ENCODE data around the gene TGM5.

TGM5 gene

DNA sequence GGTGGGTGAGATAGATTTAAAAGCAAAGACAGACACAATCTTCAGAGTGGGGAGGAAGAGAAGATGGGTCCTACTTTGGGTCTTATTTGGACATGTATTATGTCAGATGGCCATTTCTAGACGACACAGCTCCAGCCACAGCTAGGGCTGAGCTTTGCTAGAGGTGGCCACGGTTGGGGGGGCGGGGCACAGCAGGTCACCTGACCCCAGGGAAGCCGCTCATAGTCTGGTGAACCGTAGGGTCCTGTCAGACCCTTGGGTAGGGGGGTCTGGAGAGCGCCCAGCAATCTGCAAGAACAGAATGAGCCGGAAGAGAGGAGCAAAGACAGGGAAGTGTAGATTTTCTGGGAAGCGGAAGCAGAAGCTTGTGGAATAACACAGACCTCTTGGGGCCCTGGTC is 52.6 kb downstream of the TGM5 start:
- Histone ChIP-seq H4K20me1 (ENCODE audit: low read depth, low read length) (no peaks in the 10 kb centered on the region), H3K27ac (ENCODE audit: low read depth, low read length) (no peak overlapping the region), H3K4me3 (ENCODE audit: insufficient read depth, low read length, poor library complexity, severe bottlenecking) (no peak overlapping the region), H3K36me3 (ENCODE audit: low read length) (no peaks in the 10 kb centered on the region), H3K4me2 (ENCODE audit: low read depth, low read length, poor library complexity, severe bottlenecking) (no peak overlapping the region), H3K9me2 (replicated peaks; ENCODE audit: insufficient read depth, low read length) (no peaks in the 10 kb centered on the region), H3K9ac (ENCODE audit: low read length) (no peak overlapping the region), H2AFZ (ENCODE audit: low read depth, low read length, severe bottlenecking) (no peak overlapping the region), H3K27me3 (ENCODE audit: low read length) (no peaks in the 10 kb centered on the region), H3K79me2 (ENCODE audit: insufficient read depth, low read length) (no peaks in the 10 kb centered on the region), H3F3A (ENCODE audit: insufficient read depth) (no peaks in the 10 kb centered on the region), H3K9me3 (ENCODE audit: insufficient read depth, low read length) (no peaks in the 10 kb centered on the region)
- TF ChIP-seq, protein P1, sequence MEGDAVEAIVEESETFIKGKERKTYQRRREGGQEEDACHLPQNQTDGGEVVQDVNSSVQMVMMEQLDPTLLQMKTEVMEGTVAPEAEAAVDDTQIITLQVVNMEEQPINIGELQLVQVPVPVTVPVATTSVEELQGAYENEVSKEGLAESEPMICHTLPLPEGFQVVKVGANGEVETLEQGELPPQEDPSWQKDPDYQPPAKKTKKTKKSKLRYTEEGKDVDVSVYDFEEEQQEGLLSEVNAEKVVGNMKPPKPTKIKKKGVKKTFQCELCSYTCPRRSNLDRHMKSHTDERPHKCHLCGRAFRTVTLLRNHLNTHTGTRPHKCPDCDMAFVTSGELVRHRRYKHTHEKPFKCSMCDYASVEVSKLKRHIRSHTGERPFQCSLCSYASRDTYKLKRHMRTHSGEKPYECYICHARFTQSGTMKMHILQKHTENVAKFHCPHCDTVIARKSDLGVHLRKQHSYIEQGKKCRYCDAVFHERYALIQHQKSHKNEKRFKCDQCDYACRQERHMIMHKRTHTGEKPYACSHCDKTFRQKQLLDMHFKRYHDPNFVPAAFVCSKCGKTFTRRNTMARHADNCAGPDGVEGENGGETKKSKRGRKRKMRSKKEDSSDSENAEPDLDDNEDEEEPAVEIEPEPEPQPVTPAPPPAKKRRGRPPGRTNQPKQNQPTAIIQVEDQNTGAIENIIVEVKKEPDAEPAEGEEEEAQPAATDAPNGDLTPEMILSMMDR (IDR thresholded peaks at IDR 0.05; ENCODE audit: insufficient read depth, low read length, poor library complexity, severe bottlenecking) = no peak
- TF ChIP-seq EZH2phosphoT487 (conservative IDR thresholded peaks at IDR 0.05; ENCODE audit: low read length) = no peak

DNA sequence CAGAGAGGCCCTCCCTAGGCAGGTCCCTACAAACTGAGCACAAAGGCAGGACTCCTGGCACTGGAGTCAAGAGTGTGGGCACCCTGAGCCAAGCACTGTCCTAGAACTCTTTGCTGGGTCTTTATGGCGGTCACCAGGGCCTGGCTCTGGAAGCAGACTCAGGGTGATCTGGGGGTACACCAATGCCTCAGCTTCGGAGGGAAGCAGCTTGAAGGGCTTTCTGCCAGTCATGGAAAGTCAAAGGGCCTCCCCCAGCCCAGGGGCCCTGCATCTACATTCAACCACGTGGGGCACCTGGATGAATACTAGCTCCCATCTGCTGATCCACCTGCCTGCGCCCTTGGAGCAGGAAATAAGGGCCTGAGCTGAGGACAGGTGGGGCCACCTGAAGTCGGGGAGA is 53.3 kb downstream of the TGM5 start:
- Histone ChIP-seq H3K9ac (ENCODE audit: low read length) (no peak overlapping the region), H3K27me3 (ENCODE audit: low read length) (no peaks in the 10 kb centered on the region), H3K9me2 (replicated peaks; ENCODE audit: insufficient read depth, low read length) (no peaks in the 10 kb centered on the region), H3K4me3 (ENCODE audit: insufficient read depth, low read length, poor library complexity, severe bottlenecking) (no peak overlapping the region), H3K79me2 (ENCODE audit: insufficient read depth, low read length) (no peaks in the 10 kb centered on the region), H3K4me2 (ENCODE audit: low read depth, low read length, poor library complexity, severe bottlenecking) (no peak overlapping the region), H4K20me1 (ENCODE audit: low read depth, low read length) (no peaks in the 10 kb centered on the region), H3F3A (ENCODE audit: insufficient read depth) (no peaks in the 10 kb centered on the region), H3K9me3 (ENCODE audit: insufficient read depth, low read length) (no peaks in the 10 kb centered on the region), H3K27ac (ENCODE audit: low read depth, low read length) (no peak overlapping the region), H2AFZ (ENCODE audit: low read depth, low read length, severe bottlenecking) (no peak overlapping the region), H3K36me3 (ENCODE audit: low read length) (no peaks in the 10 kb centered on the region)
- TF ChIP-seq, protein P1 (IDR thresholded peaks at IDR 0.05; ENCODE audit: insufficient read depth, low read length, poor library complexity, severe bottlenecking) = no peak
- no peak for TF ChIP-seq EZH2phosphoT487 (conservative IDR thresholded peaks at IDR 0.05; ENCODE audit: low read length)

DNA sequence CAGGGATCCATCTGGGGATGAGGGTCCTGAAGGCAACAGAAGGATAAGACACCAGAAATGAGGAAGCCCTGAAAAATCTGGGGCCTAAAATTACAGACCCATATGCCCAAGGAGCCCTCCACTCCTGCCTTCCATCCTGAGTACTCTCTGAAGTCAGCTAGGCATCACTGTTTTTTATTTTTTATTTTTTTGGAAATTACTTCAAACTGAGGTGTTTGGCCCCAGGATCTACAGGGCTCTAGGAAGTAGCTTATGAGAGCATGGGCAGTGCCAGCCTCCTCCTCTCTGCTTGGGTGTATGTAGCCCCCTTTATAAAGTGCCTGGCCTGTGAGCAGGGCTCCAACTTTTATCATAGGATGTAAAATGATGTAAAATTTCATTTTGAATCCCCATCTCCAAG is 53.8 kb downstream of the TGM5 start:
- H3K4me3 ChIP-seq (ENCODE audit: insufficient read depth, low read length, poor library complexity, severe bottlenecking) = no peak overlapping the region
- no peaks in the 10 kb centered on the region for H3F3A ChIP-seq (ENCODE audit: insufficient read depth)
- H3K4me2 ChIP-seq (ENCODE audit: low read depth, low read length, poor library complexity, severe bottlenecking) = no peak overlapping the region
- no peaks in the 10 kb centered on the region for H3K79me2 ChIP-seq (ENCODE audit: insufficient read depth, low read length)
- no peak overlapping the region for H3K27ac ChIP-seq (ENCODE audit: low read depth, low read length)
- no peaks in the 10 kb centered on the region for H4K20me1 ChIP-seq (ENCODE audit: low read depth, low read length)
- H3K36me3 ChIP-seq (ENCODE audit: low read length) = no peaks in the 10 kb centered on the region
- H3K9ac ChIP-seq (ENCODE audit: low read length) = no peak overlapping the region
- no peak overlapping the region for H2AFZ ChIP-seq (ENCODE audit: low read depth, low read length, severe bottlenecking)
- TF ChIP-seq EZH2phosphoT487 (conservative IDR thresholded peaks at IDR 0.05; ENCODE audit: low read length) = no peak
- TF ChIP-seq, protein P1 (IDR thresholded peaks at IDR 0.05; ENCODE audit: insufficient read depth, low read length, poor library complexity, severe bottlenecking) = no peak
- no peaks in the 10 kb centered on the region for H3K9me3 ChIP-seq (ENCODE audit: insufficient read depth, low read length)
- no peaks in the 10 kb centered on the region for H3K9me2 ChIP-seq (replicated peaks; ENCODE audit: insufficient read depth, low read length)
- H3K27me3 ChIP-seq (ENCODE audit: low read length) = no peaks in the 10 kb centered on the region

All from SU-DHL-6 (cell line).